SU-DHL-6 (cell line): ENCODE measurements around the gene OGFOD2.

Source experiments
- CTCF ChIP-seq: fragments of 200-600 bp; sonication (generic); IDR thresholded peaks from one replicate; pipeline ENCODE4 v1.5.1; 2017; ENCODE audit warnings: antibody characterized with exemption, mild to moderate bottlenecking, low read length, moderate library complexity; ENCODE audit not compliant: insufficient read depth, poor library complexity, severe bottlenecking
- EZH2phosphoT487 ChIP-seq: fragments of 200-600 bp; sonication (generic), shearing (Covaris generic); conservative IDR thresholded peaks from 2 replicates; pipeline ENCODE4 v1.6.1; 2018; ENCODE audit warnings: mild to moderate bottlenecking, antibody characterized with exemption, low read length, moderate library complexity, mixed read lengths

DNA sequence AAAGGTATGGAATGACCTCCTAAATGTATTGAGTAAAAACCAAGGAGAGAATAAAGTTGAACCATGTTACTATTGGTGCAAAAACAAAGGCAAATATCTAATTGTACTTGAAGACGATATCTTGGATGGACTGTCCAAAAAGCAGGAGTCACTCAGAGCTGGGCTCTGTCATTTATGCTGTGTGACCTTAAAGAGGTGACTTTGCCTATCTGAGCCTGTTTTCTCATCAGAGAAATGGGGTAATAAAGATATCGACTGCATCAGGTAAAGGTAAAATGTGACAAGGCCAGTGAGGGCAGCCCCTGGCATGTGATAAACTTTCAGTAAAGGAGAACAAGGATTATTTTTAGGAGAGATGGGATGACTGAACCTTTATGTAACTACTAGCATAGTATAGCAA lies 6.9 kb upstream of the OGFOD2 start:
- TF ChIP-seq CTCF (no peak), EZH2phosphoT487 (no peak)
